Forelimb muscle (tissue), 1 donor: ENCODE results near the gene VSIG10. TPM values are rescaled to one million over a fixed set of nuclear protein-coding genes. Genes with fewer than 3 reads are reported as not detected.
A peak's percentile ranks its signal among the peaks of the same experiment; 100 is the strongest.
"Not testable (repeated sequence)": the region's sequence is repeated elsewhere in the genome, so short reads cannot be mapped to it uniquely, and the experiment has no call there.

ENCODE experiments used
- DNase-seq: peaks from one replicate; pipeline ENCODE4 v3.0.0-alpha.2; 2013; ENCODE audit warnings: low read depth
- polyA plus RNA-seq: library from polyadenylated mRNA; unstranded; fragments of 120-200 nt; gene quantifications from one replicate; pipeline ENCODE4 v1.2.1, GENCODE V29; 2013; ENCODE audit not compliant: insufficient read length

Gene VSIG10, protein sequence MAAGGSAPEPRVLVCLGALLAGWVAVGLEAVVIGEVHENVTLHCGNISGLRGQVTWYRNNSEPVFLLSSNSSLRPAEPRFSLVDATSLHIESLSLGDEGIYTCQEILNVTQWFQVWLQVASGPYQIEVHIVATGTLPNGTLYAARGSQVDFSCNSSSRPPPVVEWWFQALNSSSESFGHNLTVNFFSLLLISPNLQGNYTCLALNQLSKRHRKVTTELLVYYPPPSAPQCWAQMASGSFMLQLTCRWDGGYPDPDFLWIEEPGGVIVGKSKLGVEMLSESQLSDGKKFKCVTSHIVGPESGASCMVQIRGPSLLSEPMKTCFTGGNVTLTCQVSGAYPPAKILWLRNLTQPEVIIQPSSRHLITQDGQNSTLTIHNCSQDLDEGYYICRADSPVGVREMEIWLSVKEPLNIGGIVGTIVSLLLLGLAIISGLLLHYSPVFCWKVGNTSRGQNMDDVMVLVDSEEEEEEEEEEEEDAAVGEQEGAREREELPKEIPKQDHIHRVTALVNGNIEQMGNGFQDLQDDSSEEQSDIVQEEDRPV
- 10.6 TPM for polyA plus RNA-seq

DNA sequence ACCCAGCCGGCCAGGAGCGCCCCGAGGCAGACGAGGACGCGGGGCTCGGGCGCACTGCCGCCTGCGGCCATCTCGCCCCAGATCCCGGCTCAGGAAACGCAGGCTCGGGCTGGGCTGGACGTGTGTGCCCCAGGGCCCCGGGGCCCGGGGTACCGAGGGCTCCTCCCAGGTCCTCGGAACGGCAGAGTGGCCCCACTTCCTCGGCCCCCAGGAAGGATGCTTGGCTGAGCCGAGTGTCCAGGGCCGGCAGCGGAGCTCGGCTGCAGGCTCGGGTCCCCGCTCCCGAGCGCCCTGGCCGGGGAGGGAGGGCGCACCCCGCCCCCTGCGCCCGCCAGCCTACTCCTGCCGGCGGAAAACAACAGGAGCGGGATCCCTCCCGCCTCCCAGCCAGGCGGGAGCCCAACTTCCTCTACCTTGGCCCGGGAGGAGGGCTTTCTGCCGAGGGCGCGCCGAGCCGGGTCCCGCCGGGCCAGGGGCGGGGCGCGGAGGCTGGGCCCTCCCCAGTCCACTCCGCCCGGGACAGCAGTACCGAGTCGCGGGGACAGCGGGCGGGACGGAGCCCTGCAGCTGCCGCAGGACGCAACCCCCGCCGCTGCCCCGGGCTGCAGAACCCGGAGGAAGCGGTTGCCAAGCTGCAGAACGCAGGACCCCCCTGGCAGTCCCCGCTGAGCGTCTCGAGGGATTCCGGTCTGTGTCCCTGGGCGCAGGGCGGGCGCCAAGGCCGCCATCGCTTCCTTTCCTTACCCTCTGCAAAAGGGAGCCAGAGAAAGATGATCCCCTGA is at the start of gene VSIG10:
Gene VSIG10 (minus strand): TSS at position 411 of the 782 bp plus-strand sequence. CDS start 340 bp downstream, at position 71.
- no peak for DNase-seq

DNA sequence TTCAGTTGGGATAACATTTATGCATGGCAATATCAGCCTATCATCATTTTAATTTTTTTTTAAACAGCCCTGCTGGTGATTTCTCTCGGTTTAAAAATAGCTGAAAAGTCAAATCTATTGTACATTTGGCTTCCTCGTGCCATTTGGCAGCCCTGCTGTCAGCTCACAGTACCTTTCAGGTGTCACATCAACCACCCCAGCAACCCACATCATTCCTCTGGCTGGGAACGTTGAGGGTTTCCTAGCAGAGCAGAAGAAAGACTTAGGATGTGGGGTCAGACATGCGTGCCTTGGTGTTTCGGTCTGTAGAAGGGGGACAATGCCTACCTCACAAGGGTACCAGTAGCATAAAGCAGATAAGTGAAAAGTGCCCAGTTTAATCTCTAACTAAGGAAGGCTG is 47.9 kb upstream of the VSIG10 start:
- no peak for DNase-seq

- DNase-seq, result no peak
Observed at GRCh38 chr12:118150625-118151024, 46.8 kb upstream of the VSIG10 start.

DNA sequence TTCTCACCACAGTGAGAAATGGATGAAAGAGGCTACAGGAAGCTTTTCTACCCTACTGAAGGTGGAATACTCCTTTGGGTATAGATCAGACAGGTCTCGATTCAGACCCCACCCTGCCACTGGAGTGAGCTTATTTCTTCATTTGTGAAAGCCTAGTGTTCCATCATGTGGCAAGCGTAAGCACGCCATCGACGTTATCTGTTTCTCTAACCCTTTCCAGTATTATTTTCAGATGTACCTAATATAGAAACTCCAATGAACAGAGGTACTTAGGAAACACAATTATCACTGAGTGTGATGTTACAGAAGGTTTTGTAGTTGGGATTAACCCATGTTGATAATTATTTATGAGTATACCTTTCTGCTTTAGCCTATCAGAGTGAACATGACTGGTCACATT is 44.5 kb upstream of the VSIG10 start:
- DNase-seq, result no peak

- DNase-seq, result no peak
Observed at GRCh38 chr12:118145798-118146156, 42.0 kb upstream of the VSIG10 start.

DNA sequence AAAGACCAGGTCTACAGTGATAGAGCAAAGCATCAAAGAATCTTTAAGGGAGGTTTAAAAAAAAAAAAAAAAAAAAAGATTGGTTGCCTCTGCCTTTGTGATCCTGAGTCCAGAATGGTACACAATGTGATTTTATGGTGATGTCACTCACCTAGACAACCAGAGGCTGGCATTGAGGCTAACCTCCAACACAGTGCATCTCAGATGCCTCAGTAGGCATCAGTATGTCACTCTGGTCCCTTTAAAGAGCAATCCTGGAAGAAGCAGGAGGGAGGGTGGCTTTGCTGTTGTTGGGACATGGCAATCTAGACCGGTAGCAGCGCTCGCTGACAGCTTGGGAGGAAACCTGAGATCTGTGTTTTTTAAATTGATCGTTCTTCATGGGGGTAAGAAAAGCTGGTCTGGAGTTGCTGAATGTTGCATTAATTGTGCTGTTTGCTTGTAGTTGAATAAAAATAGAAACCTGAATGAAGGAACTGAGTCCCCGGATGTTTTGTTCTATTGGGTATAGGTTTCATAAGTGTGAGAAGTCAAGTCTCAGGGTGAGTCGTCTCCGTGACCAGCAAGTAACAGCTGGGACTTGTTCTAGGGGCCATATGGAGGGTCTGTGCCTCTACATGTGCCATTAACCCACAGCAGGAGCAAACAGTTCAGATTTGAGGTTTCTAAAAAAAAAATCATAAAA is 41.4 kb upstream of the VSIG10 start:
- no peak for DNase-seq

- no peak for DNase-seq
Observed at GRCh38 chr12:118144499-118144898, 40.7 kb upstream of the VSIG10 start.

DNA sequence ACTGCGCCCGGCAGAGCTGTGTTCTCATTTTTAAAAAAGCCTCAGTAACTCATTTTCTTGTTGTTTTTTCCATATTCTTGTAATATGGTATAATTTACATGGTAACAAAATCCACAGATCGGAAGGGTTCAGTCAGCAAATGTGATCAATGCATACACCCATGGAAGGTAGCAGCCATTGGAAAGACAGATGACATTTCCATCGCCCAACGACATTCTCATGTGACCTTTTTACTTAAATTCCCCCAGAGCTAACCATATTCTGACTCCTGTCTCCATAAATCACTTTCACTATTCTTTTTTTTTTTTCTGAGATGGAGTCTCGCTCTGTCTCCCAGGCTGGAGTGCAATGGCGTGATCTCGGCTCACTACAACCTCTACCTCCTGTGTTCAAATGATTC is 37.0 kb upstream of the VSIG10 start:
- no peak for DNase-seq

DNA sequence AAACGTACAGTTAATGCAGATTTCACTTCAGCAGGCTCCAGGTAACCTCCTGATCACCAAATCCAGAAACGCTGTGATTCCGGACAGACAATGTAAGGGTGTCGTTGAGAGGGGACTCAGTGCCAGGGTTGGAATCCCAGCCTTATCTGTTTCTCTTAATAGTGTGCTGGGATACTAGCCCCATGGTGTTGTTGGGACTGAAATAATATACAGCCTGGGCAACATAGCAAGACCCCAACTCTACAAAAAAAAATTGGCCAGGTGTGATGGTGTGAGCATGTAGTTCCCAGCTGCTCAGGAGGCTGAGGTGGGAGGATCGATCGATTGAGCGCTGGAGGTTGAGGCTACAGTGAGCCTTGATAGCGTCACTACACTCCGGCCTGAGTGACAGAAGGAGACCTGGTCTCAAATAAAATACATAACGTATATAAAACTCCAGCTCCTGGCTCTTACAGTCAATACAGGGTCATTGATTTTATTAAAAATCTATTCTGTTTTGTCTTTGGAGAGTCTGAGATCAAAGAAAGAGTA is 33.4 kb upstream of the VSIG10 start:
- DNase-seq, result no peak

DNA sequence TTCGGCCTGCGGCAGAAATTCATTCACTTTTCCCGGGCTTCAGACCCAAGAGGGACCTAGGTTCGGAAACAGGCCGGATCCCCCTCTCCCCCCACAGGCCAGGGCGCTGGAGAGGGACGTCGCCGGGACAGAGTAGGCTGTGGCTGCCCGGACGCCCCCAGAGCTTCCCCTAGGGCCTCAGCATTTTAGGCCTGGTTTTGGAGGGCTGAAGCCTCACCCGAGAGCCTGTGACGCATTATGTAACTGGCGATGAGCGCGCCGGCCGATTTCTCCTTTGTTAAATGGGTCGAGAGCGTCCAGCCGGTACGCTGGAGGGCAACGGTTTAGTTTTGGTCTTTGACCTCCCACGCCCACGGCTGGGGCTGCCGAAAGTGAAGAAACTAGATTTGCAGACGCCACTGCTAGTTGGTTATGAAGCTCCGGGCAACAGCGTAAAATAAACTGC is 32.8 kb upstream of the VSIG10 start:
- DNase-seq, result no peak

- peak; percentile 62 for DNase-seq
Observed at GRCh38 chr12:118135788-118136558, 32.2 kb upstream of the VSIG10 start, which contains the start of gene PEBP1. PEBP1 (plus strand) TSS chr12:118136124; CDS start chr12:118136210, 86 bp downstream.

- DNase-seq, result not testable (repeated sequence)
Observed at GRCh38 chr12:118129436-118129835, 25.6 kb upstream of the VSIG10 start.

DNA sequence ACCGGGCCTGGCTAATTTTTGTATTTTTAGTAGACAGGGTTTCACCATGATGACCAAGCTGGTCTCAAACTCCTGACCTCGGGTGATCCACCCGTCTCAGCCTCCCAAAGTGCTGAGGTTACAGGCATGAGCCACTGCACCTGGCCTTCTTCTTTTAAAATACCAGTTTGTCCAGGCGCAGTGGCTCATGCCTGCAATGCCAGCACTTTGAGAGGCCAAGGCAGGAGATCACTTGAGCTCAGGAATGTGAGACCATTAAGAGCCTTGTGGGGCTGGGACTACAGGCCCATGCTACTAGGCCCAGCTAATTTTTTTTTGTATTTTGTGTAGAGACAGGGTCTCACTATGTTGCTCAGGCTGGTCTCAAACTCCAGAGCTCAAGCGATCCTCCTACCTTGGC is 24.1 kb upstream of the VSIG10 start:
- DNase-seq, result no peak

GRCh38 chr12:118126119-118126757 is 22.4 kb upstream of the VSIG10 start:
- DNase-seq, result no peak

- no peak for DNase-seq
Observed at GRCh38 chr12:118125743-118126118, 21.9 kb upstream of the VSIG10 start.

- DNase-seq, result no peak
Observed at GRCh38 chr12:118124333-118124874, 20.6 kb upstream of the VSIG10 start.

DNA sequence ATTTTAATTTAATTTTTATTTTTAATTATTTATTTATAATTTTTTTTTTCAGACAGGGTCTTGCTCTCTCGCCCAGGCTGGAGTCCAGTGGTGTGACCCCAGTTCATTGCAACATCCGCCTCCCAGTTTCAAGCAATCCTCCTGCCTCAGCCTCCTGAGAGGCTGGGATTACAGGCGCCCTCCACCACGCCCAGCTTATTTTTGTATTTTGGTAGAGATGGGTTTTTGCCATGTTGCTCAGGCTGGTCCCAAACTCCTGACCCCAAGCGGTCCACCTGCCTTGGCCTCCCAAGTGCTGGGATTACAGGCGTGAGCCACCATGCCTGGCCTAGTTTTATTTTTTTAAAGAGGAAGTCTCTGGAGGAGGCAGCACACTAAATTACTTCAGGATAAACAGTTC is 18.5 kb upstream of the VSIG10 start:
- DNase-seq, result no peak

- no peak for DNase-seq
Observed at GRCh38 chr12:118120579-118121363, 17.0 kb upstream of the VSIG10 start.

- DNase-seq, result no peak
Observed at GRCh38 chr12:118119449-118119879, 15.7 kb upstream of the VSIG10 start.
